SK-N-MC (cell line): ENCODE results near the gene GFOD1.
"Not testable (repeated sequence)": the region's sequence is repeated elsewhere in the genome, so short reads cannot be mapped to it uniquely, and the experiment has no call there.

ENCODE experiments used
- DNase-seq: peaks from one replicate; pipeline ENCODE4 v3.0.0-alpha.2; 2011; ENCODE audit warnings: low read depth, low spot score
- H3K27ac ChIP-seq: fragments of 200-600 bp; sonication (generic); 2 replicates; pipeline ENCODE4 v1.5.1; 2016; ENCODE audit warnings: mixed run types
- H3K36me3 ChIP-seq: fragments of 200-600 bp; sonication (generic); 2 replicates; pipeline ENCODE4 v1.6.1; 2017; ENCODE audit warnings: antibody characterized with exemption, low read length, mixed read lengths; ENCODE audit not compliant: insufficient read depth
- H3K4me3 ChIP-seq: fragments of 200-600 bp; sonication (generic); 2 replicates; pipeline ENCODE4 v1.5.1; 2016
- H3K9ac ChIP-seq: fragments of 200-600 bp; sonication (generic); 2 replicates; pipeline ENCODE4 v1.8.0; 2017; ENCODE audit warnings: mixed run types, mixed read lengths; ENCODE audit not compliant: insufficient read length
- H3K9me3 ChIP-seq: fragments of 200-600 bp; sonication (generic); 2 replicates; pipeline ENCODE4 v1.6.1; 2017; ENCODE audit warnings: low read depth, mild to moderate bottlenecking, antibody characterized with exemption, low read length, moderate library complexity, mixed read lengths
- EZH2 ChIP-seq: fragments of 200-600 bp; sonication (generic); IDR thresholded peaks from one replicate; pipeline ENCODE4 v1.6.1; 2017; ENCODE audit warnings: antibody characterized with exemption
- FOXP2 ChIP-seq: optimal IDR thresholded peaks from 2 replicates; pipeline ENCODE3; 2011; ENCODE audit warnings: mild to moderate bottlenecking, moderate library complexity; ENCODE audit not compliant: insufficient read depth; ENCODE audit errors: extremely low read length, control extremely low read depth
- POLR2AphosphoS5 ChIP-seq: IDR thresholded peaks from 2 replicates; pipeline ENCODE4 v1.6.1; 2012; ENCODE audit warnings: mild to moderate bottlenecking, low read depth, low read length, borderline replicate concordance

Gene GFOD1

DNA sequence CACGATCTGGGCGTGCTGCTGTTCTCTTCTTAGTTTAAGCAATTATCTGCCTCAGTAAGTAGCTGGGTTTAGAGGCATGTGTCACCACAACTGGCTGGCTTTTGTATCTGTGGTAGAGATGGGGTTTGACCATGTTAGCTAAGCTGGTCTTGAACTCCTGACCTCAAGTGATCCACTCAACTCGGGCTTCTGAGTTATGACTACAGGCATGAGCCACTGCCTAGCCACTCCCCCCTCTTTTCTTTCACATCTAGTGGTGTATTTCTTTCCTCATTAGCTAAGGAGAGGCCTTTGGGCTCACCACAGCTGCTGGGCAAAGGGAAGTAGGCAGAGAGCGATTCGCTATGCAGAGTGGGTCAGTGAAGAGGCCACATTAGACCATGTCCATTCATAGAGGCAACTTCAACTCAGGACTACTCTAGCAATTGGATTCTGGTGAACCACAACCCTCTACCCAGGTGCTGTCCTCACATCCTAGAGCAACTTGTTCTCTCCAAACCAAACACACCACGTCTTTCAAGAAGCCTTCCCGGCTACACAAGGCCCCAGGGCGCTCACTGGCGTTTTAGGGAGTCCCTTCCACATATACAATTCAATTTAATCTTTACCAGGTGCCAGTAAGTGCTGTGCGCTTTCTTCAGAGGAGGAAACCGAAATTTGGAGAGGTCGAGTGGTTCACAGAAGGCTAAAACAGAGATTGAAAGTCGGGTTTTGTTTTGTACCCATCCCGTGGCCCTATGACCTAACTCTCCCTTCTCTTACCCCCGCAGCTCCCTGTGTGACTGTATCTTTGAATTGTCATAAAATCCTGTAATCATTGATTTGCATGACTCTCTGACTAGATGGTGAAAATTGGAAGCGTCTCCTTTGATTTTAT, 26.5 kb upstream of the GFOD1 start:
- Histone ChIP-seq H3K9me3 (no peaks in the 10 kb centered on the region), H3K4me3 (no peak overlapping the region), H3K27ac (no peak overlapping the region), H3K36me3 (no peaks in the 10 kb centered on the region), H3K9ac (no peak overlapping the region)
- TF ChIP-seq FOXP2 (no peak), EZH2 (no peak), POLR2AphosphoS5 (no peak)
- DNase-seq: no peak

DNA sequence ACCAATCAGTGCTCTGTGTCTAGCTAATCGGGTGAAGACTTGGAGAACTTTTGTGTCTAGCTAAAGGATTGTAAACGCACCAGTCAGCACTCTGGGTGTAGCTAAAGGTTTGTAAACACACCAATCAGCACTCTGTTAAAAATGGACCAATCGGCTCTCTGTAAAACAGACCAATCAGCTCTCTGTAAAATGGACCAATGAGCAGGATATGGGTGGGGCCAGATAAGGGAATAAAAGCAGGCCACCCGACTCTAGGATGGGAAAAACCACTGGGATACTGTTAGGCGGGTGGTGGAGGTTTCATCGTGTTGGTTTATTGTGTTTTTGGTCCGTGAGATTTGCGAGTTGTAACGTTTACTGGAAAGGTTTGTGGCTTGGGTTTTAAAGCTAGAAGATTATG, 25.5 kb upstream of the GFOD1 start:
- Histone ChIP-seq H3K9me3 (no peaks in the 10 kb centered on the region), H3K36me3 (no peaks in the 10 kb centered on the region), H3K4me3 (no peak overlapping the region), H3K9ac (no peak overlapping the region), H3K27ac (no peak overlapping the region)
- DNase-seq: no peak
- no peak for TF ChIP-seq EZH2
- TF ChIP-seq POLR2AphosphoS5: no peak
- no peak for TF ChIP-seq FOXP2

DNA sequence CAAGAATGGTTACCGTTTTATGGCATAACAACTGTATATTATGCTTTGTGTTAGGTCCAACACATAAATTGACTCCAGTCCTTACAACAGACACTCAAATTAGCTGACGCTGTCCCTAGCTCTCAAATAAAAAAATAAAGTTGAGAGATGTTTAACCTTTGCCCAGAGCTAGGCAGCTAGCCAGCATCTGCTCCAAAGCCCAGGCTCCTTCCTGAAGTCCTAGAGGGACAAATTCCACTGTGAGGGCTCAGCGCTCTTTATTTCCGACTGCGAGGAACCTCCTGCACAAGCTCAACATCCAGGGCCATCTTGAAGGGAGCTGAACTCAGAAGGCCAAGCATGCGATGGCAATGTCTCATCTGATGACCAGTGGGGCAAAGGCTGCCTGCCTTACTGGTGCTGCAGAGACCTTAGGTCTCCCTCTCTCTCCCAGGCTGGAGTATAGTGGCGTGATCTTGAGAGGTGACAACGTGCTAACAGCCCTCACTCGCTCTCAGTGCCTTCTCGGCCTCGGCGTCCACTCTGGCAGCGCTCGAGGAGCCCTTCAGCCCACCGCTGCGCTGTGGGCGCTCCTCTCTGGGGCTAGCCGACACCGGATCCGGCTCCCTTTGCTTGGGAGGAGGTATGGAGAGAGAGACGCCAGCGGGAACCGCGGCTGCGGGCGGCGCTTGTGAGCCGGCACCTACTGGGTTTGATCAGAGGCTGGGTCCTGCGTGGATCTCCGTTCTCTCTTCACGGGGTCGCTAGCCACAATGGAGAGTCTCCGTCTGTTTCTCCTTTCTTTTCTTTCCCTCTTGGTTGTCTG, 24.7 kb upstream of the GFOD1 start:
- no peak for TF ChIP-seq POLR2AphosphoS5
- no peak for TF ChIP-seq EZH2
- TF ChIP-seq FOXP2: no peak
- Histone ChIP-seq H3K4me3 (no peak overlapping the region), H3K27ac (no peak overlapping the region), H3K9me3 (no peaks in the 10 kb centered on the region), H3K36me3 (no peaks in the 10 kb centered on the region), H3K9ac (no peak overlapping the region)
- no peak for DNase-seq

DNA sequence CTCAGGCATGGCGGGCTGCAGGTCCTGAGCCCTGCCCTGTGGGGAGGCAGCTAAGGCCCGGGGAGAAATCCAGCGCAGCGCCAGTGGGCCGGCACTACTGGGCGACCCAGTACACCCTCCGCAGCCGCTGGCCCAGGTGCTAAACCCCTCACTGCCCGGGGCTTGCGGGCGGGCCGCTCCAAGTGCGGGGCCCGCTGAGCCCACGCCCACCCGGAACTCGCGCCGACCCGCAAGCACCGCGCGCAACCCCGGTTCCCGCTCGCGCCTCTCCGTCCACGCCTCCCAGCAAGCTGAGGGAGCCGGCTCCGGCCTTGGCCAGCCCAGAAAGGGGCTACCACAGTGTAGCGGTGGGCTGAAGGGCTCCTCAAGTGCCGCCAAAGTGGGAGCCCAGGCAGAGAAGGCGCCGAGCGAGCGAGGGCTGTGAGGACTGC, 23.8 kb upstream of the GFOD1 start:
- not testable (repeated sequence) for H3K36me3 ChIP-seq, H3K27ac ChIP-seq, H3K9ac ChIP-seq

DNA sequence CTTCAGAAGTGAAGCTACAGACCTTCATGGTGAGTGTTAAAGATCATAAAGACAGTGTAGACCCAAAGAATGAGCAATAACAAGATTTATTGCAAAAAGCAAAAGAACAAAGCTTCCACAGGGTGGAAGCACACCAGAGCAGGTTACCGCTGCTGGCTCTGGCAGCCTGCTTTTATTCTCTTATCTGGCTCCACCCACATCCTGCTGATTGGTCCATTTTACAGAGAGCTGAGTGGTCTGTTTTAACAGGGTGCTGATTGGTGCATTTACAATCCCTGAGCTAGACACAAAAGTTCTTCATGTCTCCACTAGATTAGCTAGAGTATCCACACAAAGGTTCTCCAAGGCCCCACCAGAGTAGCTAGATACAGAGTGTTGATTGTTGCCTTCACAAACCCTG, 23.0 kb upstream of the GFOD1 start:
- H3K9me3 ChIP-seq, DNase-seq, H3K9ac ChIP-seq, H3K27ac ChIP-seq, H3K4me3 ChIP-seq, H3K36me3 ChIP-seq: not testable (repeated sequence)

More for the DNA sequence above, 23.8 kb upstream of the GFOD1 start:
- not testable (repeated sequence) for H3K9me3 ChIP-seq, H3K4me3 ChIP-seq, DNase-seq

DNA sequence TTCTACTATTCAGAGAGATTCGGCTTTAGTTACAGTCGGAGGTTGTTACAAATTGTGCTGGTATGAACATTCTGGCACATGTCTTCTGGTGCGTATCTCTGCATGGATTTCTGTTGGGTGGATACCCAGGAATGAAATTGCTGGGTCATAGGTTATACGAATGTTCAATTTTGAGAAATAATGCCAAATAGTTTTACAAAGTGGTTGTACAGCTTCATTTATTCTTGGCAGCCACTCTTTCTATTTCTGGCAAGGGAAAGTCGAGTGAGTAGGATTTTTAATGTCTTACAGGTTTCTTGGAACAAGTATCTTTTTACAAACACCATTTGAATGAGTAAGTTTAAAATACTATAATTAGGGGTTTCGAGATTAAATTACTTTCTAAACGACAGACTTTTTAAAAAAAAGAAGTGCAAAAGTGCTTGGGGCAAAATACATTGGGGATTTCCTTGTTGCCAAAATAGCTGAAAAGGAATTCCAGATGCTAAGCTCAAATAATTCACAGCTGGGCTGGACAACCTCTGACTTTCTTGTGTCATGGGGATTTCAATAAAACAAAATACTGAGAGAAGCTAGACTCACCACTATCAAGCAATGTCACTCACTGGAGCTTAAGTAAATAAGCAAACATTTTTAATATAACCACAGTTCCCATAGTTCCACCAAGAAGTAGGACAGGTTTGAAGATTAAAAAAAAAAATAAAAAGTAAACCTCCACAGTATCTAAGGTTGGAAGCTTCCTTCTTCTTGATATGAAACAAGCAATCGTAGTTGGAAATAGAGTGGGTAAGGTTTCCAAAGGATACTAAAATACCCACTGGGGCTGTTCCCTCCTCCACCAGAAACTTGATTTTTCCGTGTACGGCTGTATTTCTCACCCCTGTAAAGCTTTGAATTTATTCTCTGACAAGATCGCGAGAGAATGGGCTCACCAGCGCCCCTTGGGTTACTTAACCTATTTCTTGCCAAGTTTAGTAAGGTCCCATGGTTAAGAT, 21.6 kb upstream of the GFOD1 start:
- no peaks in the 10 kb centered on the region for H3K36me3 ChIP-seq
- TF ChIP-seq EZH2 (no peak), POLR2AphosphoS5 (no peak), FOXP2 (no peak)
- H3K9me3 ChIP-seq: no peaks in the 10 kb centered on the region
- DNase-seq: no peak
- H3K4me3 ChIP-seq: peak overlapping the region; percentile 9
- peak overlapping the region; percentile 86 for H3K27ac ChIP-seq
- H3K9ac ChIP-seq: no peak overlapping the region

DNA sequence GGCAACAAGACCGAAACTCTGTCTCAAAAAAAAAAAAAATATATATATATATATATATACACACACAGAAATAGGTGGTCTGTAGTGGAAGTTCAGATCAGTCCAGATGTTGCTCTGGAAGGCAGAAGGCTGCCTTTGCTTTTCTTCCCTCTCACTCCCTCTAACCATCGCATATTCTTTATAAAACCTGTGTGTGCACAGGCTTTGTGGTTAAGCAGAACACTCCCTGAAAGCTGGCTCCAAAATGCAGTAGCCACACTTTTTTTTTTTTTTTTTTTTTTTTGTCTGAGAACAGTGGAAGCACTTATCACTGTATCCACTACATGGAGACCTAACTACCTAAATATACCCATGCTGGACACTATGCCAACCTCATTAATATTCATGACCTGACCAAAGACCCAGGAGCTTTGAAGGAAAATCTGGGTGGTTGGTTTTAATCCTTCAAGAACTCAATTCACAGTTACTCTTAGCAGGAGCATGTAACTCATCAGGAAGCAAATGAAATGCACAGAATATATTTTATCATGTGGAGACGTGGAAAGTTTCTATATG, 20.0 kb upstream of the GFOD1 start:
- no peaks in the 10 kb centered on the region for H3K36me3 ChIP-seq
- no peak overlapping the region for H3K27ac ChIP-seq
- no peak overlapping the region for H3K9ac ChIP-seq
- TF ChIP-seq FOXP2 (no peak), EZH2 (no peak), POLR2AphosphoS5 (no peak)
- H3K9me3 ChIP-seq: no peaks in the 10 kb centered on the region
- DNase-seq: no peak
- H3K4me3 ChIP-seq: no peak overlapping the region

DNA sequence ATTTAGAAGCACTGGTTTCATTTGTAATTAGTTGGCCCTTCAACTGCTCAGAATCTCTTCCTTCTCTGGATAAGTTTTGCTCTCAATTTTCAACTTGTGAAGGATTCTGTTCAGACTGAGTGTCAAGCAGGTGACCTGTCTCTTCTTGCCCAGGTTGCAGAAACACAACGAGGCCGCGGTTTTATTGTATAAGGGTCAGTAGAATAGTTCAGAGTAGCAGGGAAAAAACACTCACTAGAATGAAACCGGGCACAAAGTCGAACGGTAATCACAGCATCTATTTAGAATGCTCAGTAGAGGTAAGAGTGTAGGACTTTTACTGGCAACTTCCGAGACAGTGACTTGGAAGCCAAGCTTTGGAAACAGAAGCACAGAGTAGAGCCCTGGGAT, 17.9 kb upstream of the GFOD1 start:
- DNase-seq: no peak
- H3K9me3 ChIP-seq: no peaks in the 10 kb centered on the region
- no peak for TF ChIP-seq FOXP2
- no peak for TF ChIP-seq POLR2AphosphoS5
- no peak for TF ChIP-seq EZH2
- H3K27ac ChIP-seq: no peak overlapping the region
- H3K4me3 ChIP-seq: no peak overlapping the region
- H3K9ac ChIP-seq: no peak overlapping the region
- H3K36me3 ChIP-seq: no peaks in the 10 kb centered on the region
